CD8-positive, alpha-beta memory T cell (primary cell): ENCODE results near the gene PITRM1. TPM values are rescaled to one million over a fixed set of nuclear protein-coding genes. Genes with fewer than 3 reads are reported as not detected.

Source experiments
- CTCF ChIA-PET: fragments of 350-600 bp; sonication (Branson Sonifier 250); formaldehyde crosslinking; loops from one replicate; lab custom pipeline; 2021; ENCODE audit warnings: antibody characterized with exemption; lab: Charles Lee
- POLR2A ChIA-PET: fragments of 350-600 bp; sonication (Branson Sonifier 250); formaldehyde crosslinking; loops from one replicate; lab custom pipeline; 2021; ENCODE audit warnings: antibody characterized with exemption; lab: Charles Lee
- DNase-seq, 5 donors: peaks; one replicate each; pipeline versions ENCODE4 v3.0.0 to v3.0.0-alpha.2; 2020 to 2022; ENCODE audit warnings: mixed read lengths in 1 of 5
- H3K27ac ChIP-seq: one replicate; pipeline ENCODE4 v1.7.0; 2013; ENCODE audit warnings: low read depth, mild to moderate bottlenecking, low read length, moderate library complexity
- H3K27me3 ChIP-seq: 2 replicates; pipeline ENCODE4 v1.7.0; 2013; ENCODE audit warnings: low read length, mild to moderate bottlenecking; ENCODE audit not compliant: insufficient read depth, poor library complexity, severe bottlenecking
- H3K36me3 ChIP-seq: 2 replicates; pipeline ENCODE4 v1.7.0; 2013; ENCODE audit warnings: mild to moderate bottlenecking, low read length, moderate library complexity; ENCODE audit not compliant: insufficient read depth
- H3K4me1 ChIP-seq: 2 replicates; pipeline ENCODE4 v1.7.0; 2013; ENCODE audit warnings: mild to moderate bottlenecking, low read length, moderate library complexity; ENCODE audit not compliant: insufficient read depth
- H3K4me3 ChIP-seq: 2 replicates; pipeline ENCODE4 v1.7.0; 2013; ENCODE audit warnings: mild to moderate bottlenecking, low read length
- H3K9me3 ChIP-seq: 2 replicates; pipeline ENCODE4 v1.7.0; 2013; ENCODE audit warnings: mild to moderate bottlenecking, low read length
- H3K27ac Mint-ChIP-seq, 8 donors: one replicate each; pipeline ENCODE4 v1.8.0; 2020 to 2021; ENCODE audit warnings: mixed read lengths in 8 of 8, mild to moderate bottlenecking in 6 of 8, inconsistent platforms in 3 of 8, moderate library complexity in 3 of 8
- H3K27me3 Mint-ChIP-seq, 2 donors: one replicate each; pipeline ENCODE4 v1.8.0; 2020 to 2021; ENCODE audit warnings: mixed read lengths in 2 of 2, mild to moderate bottlenecking in 1 of 2, moderate library complexity in 1 of 2
- H3K36me3 Mint-ChIP-seq, 3 donors: one replicate each; pipeline ENCODE4 v1.8.0; 2020 to 2021; ENCODE audit warnings: mixed read lengths in 3 of 3, inconsistent platforms in 1 of 3, mild to moderate bottlenecking in 1 of 3
- H3K4me1 Mint-ChIP-seq, 3 donors: one replicate each; pipeline ENCODE4 v1.8.0; 2020 to 2021; ENCODE audit warnings: mixed read lengths in 3 of 3, inconsistent platforms in 1 of 3, mild to moderate bottlenecking in 1 of 3
- H3K4me3 Mint-ChIP-seq, 7 donors: one replicate each; pipeline ENCODE4 v1.8.0; 2020 to 2021; ENCODE audit warnings: mixed read lengths in 7 of 7, mild to moderate bottlenecking in 6 of 7, moderate library complexity in 4 of 7, inconsistent platforms in 2 of 7
- H3K9me3 Mint-ChIP-seq, 5 donors: one replicate each; pipeline ENCODE4 v1.8.0; 2020 to 2022; ENCODE audit warnings: mixed read lengths in 5 of 5, mild to moderate bottlenecking in 3 of 5, moderate library complexity in 2 of 5, inconsistent platforms in 1 of 5
- polyA plus RNA-seq: library from polyadenylated mRNA; unstranded; fragments of 300-500 nt; fragmentation: Illumina TruSeq; gene quantifications from one replicate; pipeline ENCODE4 v1.2.3, GENCODE V29; 2021
- total RNA-seq, 2 experiments: library from RNA; stranded (reverse); gene quantifications; one replicate each; pipeline ENCODE4 v1.2.3, GENCODE V29; 2021

The PITRM1 gene
- total and polyA plus RNA-seq, 3 experiments from 2014 or later = 49.1 to 132 (median 132) TPM

DNA sequence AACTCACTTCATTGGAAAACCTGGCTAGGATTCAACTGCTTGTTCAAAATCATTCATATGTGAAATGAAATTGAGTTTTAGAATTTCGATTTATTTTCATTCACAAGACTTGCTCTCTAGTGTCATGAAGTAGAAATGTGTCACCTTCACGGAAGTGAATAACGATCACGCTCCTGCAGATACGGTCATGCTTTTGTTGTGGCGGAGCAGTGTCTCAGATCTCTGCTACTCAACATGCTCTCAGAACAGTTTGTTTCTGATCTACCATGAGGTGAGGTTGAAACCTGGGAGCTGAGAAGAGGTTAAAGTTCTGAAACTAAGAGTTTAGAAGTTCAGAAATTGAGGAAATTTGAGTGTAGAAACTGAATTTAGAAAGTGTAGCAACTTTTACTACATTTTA, 13.8 kb upstream of the PITRM1 start:
- H3K4me3 Mint-ChIP-seq = peak overlapping the region in 3 of 7 donors; percentile 6 to 38 (median 23)
- peak in 2 of 5 donors; percentile 17 to 62 for DNase-seq
- no peaks in the 10 kb centered on the region for H3K9me3 Mint-ChIP-seq
- no peak overlapping the region for H3K27ac ChIP-seq
- H3K36me3 Mint-ChIP-seq = no peaks in the 10 kb centered on the region
- peaks cover 4 to 6% (median 5%) of the 10 kb centered on the region in 3 donors for H3K4me1 Mint-ChIP-seq
- H3K27me3 ChIP-seq = no peaks in the 10 kb centered on the region
- H3K27ac Mint-ChIP-seq = no peak overlapping the region
- peaks cover 4% of the 10 kb centered on the region for H3K4me1 ChIP-seq
- H3K36me3 ChIP-seq = no peaks in the 10 kb centered on the region
- H3K4me3 ChIP-seq = no peak overlapping the region
- ChIA-PET CTCF (interaction anchor here (0.8 to 1.6 kb wide), 2 partner anchors 10 to 11 kb away, joined by 3 to 5 read pairs; no protein-coding TSS in a partner anchor), POLR2A (interaction anchor here (0.7 kb wide), 1 partner anchor 645 kb away, joined by 4 read pairs; no protein-coding TSS in a partner anchor)
- H3K27me3 Mint-ChIP-seq = peaks cover 15 to 37% of the 10 kb centered on the region in 2 donors
- H3K9me3 ChIP-seq = no peaks in the 10 kb centered on the region

DNA sequence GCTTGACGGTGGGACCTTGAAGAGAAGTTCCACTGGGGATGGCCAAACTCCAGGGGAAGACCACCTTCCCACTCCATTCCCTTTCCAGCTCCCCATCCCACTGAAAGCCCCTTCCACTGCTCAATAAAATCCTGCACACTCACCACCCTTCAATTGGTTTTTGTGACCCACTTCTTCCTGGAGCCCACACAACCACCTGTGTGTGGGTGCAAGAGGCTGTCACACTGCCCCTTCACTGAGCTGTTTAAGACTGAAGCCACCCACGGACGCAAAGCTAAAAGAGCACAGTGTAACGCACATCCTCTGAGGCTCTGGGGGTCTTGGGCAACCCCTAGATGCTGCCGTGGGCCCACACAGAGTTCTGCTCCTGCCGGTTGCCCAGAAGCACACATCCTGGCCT, 12.8 kb upstream of the PITRM1 start:
- H3K27me3 Mint-ChIP-seq = peaks cover 15 to 36% of the 10 kb centered on the region in 2 donors
- H3K4me3 Mint-ChIP-seq = no peak overlapping the region
- Histone ChIP-seq H3K36me3 (no peaks in the 10 kb centered on the region), H3K27me3 (no peaks in the 10 kb centered on the region), H3K4me1 (peaks cover 4% of the 10 kb centered on the region), H3K27ac (no peak overlapping the region), H3K9me3 (no peaks in the 10 kb centered on the region), H3K4me3 (no peak overlapping the region)
- POLR2A ChIA-PET = no interaction called here
- H3K27ac Mint-ChIP-seq = no peak overlapping the region
- CTCF ChIA-PET = interaction anchor here (0.9 to 1.6 kb wide), 2 partner anchors 12 to 17 kb away, joined by 3 to 5 read pairs; no protein-coding TSS in a partner anchor
- no peaks in the 10 kb centered on the region for H3K9me3 Mint-ChIP-seq
- H3K36me3 Mint-ChIP-seq = no peaks in the 10 kb centered on the region
- peaks cover 4 to 6% (median 5%) of the 10 kb centered on the region in 3 donors for H3K4me1 Mint-ChIP-seq
- no peak for DNase-seq

DNA sequence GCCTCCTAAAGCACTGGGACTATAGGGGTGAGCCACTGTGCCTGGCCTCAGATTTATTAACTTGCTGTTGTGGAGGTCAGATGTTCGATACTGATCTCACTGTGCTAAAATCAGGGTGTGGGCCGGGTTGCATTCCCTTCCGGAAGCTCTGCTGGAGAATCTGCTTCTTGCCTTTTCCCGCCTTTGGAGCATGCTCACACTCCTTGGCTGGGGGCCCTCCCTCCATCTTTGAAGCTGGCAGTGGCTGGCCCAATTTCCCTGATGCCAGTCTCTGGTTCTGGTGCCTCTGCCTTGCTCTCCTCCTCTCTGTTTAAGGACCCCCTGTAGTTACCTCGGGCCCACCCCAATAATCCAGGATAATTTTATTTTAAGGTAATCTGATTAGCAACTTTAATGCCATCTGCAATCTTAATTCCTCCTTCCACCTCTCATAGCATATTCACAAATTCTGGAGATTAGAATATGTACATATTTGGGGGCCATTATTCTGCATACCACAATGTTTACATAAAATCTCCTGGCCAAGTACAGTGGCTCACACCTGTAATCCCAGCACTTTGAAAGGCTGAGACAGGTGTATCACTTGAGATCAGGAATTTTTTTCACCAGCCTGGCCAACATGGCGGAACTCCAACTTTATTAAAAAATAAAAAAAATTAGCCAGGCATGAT, 7.9 kb upstream of the PITRM1 start:
- Mint-ChIP-seq H3K9me3 (no peaks in the 10 kb centered on the region), H3K27ac (no peak overlapping the region), H3K36me3 (no peaks in the 10 kb centered on the region), H3K27me3 (peaks cover 14 to 29% of the 10 kb centered on the region in 2 donors), H3K4me1 (no peaks in the 10 kb centered on the region), H3K4me3 (no peak overlapping the region)
- H3K4me3 ChIP-seq = no peak overlapping the region
- no peaks in the 10 kb centered on the region for H3K9me3 ChIP-seq
- DNase-seq = no peak
- no peaks in the 10 kb centered on the region for H3K36me3 ChIP-seq
- no peaks in the 10 kb centered on the region for H3K4me1 ChIP-seq
- CTCF ChIA-PET = interaction anchor here (0.9 kb wide), 1 partner anchor 12 kb away, joined by 3 read pairs; no protein-coding TSS in a partner anchor
- POLR2A ChIA-PET = no interaction called here
- no peaks in the 10 kb centered on the region for H3K27me3 ChIP-seq
- no peak overlapping the region for H3K27ac ChIP-seq

DNA sequence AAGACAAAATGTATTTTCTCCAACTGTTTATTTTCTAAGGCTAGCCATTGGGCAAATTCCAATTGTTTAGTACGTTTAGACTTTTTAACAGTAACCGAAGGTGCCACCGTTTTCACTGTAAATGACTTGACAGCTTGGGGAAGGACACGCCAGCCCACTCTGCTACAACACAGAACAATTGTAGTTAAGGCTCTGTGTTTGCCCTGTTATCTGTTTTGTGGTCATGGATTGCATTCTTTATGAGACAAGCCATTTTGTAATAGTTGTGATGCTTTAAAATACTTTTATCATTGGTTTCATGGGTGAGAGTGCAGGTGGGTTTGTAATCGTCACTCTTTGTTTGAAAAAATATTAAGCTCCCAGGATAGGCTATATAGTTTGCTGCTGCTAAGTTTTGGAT, 6.6 kb upstream of the PITRM1 start:
- H3K27ac Mint-ChIP-seq = peak overlapping the region in 1 of 8 donors; percentile 30

DNA sequence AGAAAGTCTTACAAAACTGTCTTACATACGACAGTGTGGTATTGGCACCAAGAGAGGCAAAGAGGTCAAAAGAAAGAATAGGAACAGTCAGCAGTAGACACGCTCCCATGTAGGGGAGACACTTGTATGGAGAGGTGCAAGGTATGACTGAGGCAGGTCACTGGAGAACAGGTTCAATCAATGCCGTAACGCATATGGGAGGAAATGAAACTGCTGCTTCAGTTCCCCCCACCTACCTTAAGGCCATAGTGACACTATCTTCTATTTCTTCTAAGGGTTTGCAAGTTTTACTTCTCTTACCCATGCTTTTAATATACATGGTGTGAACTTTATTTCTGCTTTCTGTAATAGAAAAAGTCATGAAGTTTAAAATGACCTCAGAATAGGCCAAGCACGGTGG, 5.5 kb upstream of the PITRM1 start:
- ChIA-PET CTCF (no interaction called here), POLR2A (no interaction called here)
- H3K4me1 ChIP-seq = no peaks in the 10 kb centered on the region
- Mint-ChIP-seq H3K27me3 (peaks cover 10 to 25% of the 10 kb centered on the region in 2 donors), H3K4me3 (no peak overlapping the region), H3K9me3 (no peaks in the 10 kb centered on the region), H3K36me3 (no peaks in the 10 kb centered on the region), H3K27ac (no peak overlapping the region), H3K4me1 (peaks cover under 1 to 2% (median 2%) of the 10 kb centered on the region in 3 donors)
- no peak overlapping the region for H3K4me3 ChIP-seq
- no peaks in the 10 kb centered on the region for H3K27me3 ChIP-seq
- no peak for DNase-seq
- H3K27ac ChIP-seq = no peak overlapping the region
- no peaks in the 10 kb centered on the region for H3K36me3 ChIP-seq
- H3K9me3 ChIP-seq = no peaks in the 10 kb centered on the region

More for the DNA sequence above, 6.6 kb upstream of the PITRM1 start:
- ChIA-PET CTCF (no interaction called here), POLR2A (no interaction called here)
- no peaks in the 10 kb centered on the region for H3K9me3 Mint-ChIP-seq
- H3K27me3 Mint-ChIP-seq = peaks cover 14 to 29% of the 10 kb centered on the region in 2 donors
- no peak overlapping the region for H3K27ac ChIP-seq
- H3K4me1 Mint-ChIP-seq = no peaks in the 10 kb centered on the region
- H3K36me3 Mint-ChIP-seq = no peaks in the 10 kb centered on the region
- H3K4me3 ChIP-seq = no peak overlapping the region
- no peak for DNase-seq
- no peaks in the 10 kb centered on the region for H3K9me3 ChIP-seq
- H3K36me3 ChIP-seq = no peaks in the 10 kb centered on the region
- no peaks in the 10 kb centered on the region for H3K4me1 ChIP-seq
- H3K4me3 Mint-ChIP-seq = no peak overlapping the region
- H3K27me3 ChIP-seq = no peaks in the 10 kb centered on the region

DNA sequence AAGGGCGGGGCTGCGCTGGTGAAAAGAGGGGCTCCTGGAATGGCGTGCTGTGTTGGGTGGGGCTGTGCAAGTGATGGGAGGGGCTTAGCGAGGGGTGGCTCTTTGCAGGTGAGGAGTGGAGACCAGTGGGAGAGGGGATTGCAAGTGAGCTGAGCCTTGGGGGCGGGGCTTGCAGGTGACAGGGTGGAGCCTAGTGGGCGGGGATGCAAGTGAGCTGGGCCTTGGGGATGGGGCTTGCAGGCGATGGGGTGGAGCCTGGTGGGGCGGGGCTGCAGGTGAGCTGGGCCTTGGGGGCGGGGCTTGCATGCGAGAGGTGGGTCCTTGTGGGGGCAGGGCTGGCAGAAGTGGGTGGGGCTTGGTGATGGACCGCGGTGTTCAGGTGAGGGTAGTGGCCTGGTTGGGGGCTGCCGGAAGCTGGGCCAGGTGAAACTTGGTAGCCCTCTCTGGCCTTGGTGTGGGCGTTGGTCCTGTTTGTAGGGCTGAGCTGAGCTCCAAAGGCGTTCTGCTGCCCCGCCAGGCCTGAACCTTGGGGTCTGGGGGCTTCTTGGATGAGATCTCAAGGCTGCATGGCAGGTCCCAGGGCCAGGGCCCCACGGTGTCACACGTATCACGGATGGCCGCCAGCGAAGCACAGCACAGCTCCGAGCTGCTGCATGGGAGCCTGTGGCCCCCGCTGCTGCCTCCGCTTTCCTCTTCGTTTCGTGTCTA, 743 bp upstream of the PITRM1 start:
- DNase-seq = no peak
- Histone ChIP-seq H3K4me3 (peak overlapping the region; percentile 74), H3K4me1 (peaks cover 11% of the 10 kb centered on the region), H3K9me3 (no peaks in the 10 kb centered on the region), H3K36me3 (peaks cover 16% of the 10 kb centered on the region), H3K27ac (peak overlapping the region; percentile 31), H3K27me3 (no peaks in the 10 kb centered on the region)
- H3K36me3 Mint-ChIP-seq = peaks cover 0 to 27% (median 4%) of the 10 kb centered on the region in 3 donors
- peak overlapping the region; percentile 17 to 95 (median 88) for H3K27ac Mint-ChIP-seq
- H3K9me3 Mint-ChIP-seq = no peaks in the 10 kb centered on the region
- ChIA-PET CTCF (interaction anchor here (0.7 to 1.6 kb wide), 2 partner anchors 20 to 24 kb away, joined by 3 to 4 read pairs; no protein-coding TSS in a partner anchor), POLR2A (interaction anchor here (0.7 to 1.2 kb wide), 2 partner anchors 612 to 654 kb away, joined by 5 read pairs; partner anchors contain the start of gene KLF6)
- H3K27me3 Mint-ChIP-seq = peaks cover 0 to 3% of the 10 kb centered on the region in 2 donors
- peaks cover 10 to 37% (median 26%) of the 10 kb centered on the region in 3 donors for H3K4me1 Mint-ChIP-seq
- peak overlapping the region; percentile 67 to 91 (median 83) for H3K4me3 Mint-ChIP-seq

DNA sequence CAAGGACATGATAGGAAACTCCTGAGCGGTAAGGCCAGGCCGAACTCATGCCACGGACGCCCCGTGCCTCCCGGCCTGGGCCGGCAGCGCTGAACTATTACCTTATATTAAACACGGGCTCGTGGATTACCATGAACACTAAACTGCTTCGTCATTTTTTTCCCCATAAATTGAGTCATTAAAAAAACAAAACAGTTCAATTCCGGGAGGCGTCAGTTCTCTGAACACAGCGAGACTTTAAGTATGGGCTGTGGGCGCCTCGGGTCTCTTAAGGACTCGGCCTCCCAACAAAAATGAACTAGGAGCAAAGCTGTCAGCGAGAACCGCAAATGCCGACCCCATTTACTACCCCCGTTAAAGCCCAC, 519 bp downstream of the PITRM1 start:
- POLR2A ChIA-PET = interaction anchor here (1.2 kb wide), 1 partner anchor 613 kb away, joined by 5 read pairs; the partner anchor contains the start of gene KLF6
- H3K9me3 Mint-ChIP-seq = no peaks in the 10 kb centered on the region
- peak overlapping the region; percentile 86 for H3K4me3 ChIP-seq
- peaks cover 11% of the 10 kb centered on the region for H3K4me1 ChIP-seq
- H3K27ac ChIP-seq = peak overlapping the region; percentile 90
- no peaks in the 10 kb centered on the region for H3K9me3 ChIP-seq
- peaks cover 10 to 37% (median 26%) of the 10 kb centered on the region in 3 donors for H3K4me1 Mint-ChIP-seq
- peaks cover 27% of the 10 kb centered on the region for H3K36me3 ChIP-seq
- peaks cover 0 to 3% of the 10 kb centered on the region in 2 donors for H3K27me3 Mint-ChIP-seq
- peak overlapping the region; percentile 67 to 91 (median 87) for H3K4me3 Mint-ChIP-seq
- H3K27ac Mint-ChIP-seq = peak overlapping the region; percentile 38 to 96 (median 89)
- no peak for DNase-seq
- no peaks in the 10 kb centered on the region for H3K27me3 ChIP-seq
- peaks cover 0 to 38% (median 5%) of the 10 kb centered on the region in 3 donors for H3K36me3 Mint-ChIP-seq
- CTCF ChIA-PET = interaction anchor here (1.0 to 1.6 kb wide), 2 partner anchors 22 to 28 kb away, joined by 3 to 4 read pairs; no protein-coding TSS in a partner anchor
